ENCODE results near the gene MRGPRX2. TPM values are rescaled to one million over a fixed set of nuclear protein-coding genes. Genes with fewer than 3 reads are reported as not detected.

Gene MRGPRX2
- total and polyA plus RNA-seq, 10 of the 15 experiments (the other 5 are each of a cell fraction or from before 2014, with no cell fraction given), result 0.03 to 0.11 TPM; not detected in 8

GRCh38 chr11:19088791-19089190, 28.3 kb upstream of the MRGPRX2 start:
- H3K4me2 ChIP-seq (ENCODE audit: control insufficient read depth, insufficient read depth), result no peak overlapping the region
- no peak overlapping the region for H3K4me3 ChIP-seq
- ChIA-PET CTCF (interaction anchor here (1.7 to 3.3 kb wide), 2 partner anchors 12 to 18 kb away, joined by 4 to 13 read pairs; no protein-coding TSS in a partner anchor), RAD21 (ENCODE audit: unreplicated experiment) (no interaction called here), POLR2A (no interaction called here), SMC1A (ENCODE audit: uncharacterized antibody, unreplicated experiment) (interaction anchor here (0.8 to 1.5 kb wide), 2 partner anchors 11 to 13 kb away, joined by 4 to 5 read pairs; no protein-coding TSS in a partner anchor)
- no peaks in the 10 kb centered on the region for H3K4me1 ChIP-seq (ENCODE audit: control insufficient read depth, insufficient read depth, low read length)
- ATAC-seq, result no peak
- no peak overlapping the region for H3K9ac ChIP-seq (ENCODE audit: control insufficient read depth, insufficient read depth, low read length)
- no peak for FAIRE-seq
- in situ Hi-C loops (cut with MboI) (no loop called here), intact Hi-C loops (cut with micrococcal nuclease; ENCODE audit: unreplicated experiment) (no loop called here)
- no peaks in the 10 kb centered on the region for H3K36me3 ChIP-seq (ENCODE audit: control insufficient read depth in 2 of 2, insufficient read depth in 2 of 2, low read length in 1 of 2)
- TF ChIP-seq CEBPB (IDR thresholded peaks at IDR 0.05; ENCODE audit: borderline replicate concordance in 1 of 2, low read depth in 2 of 2, low read length in 2 of 2) (no peak), MYB (IDR thresholded peaks at IDR 0.05; ENCODE audit: borderline replicate concordance, low read depth, low read length) (no peak), USF1 (IDR thresholded peaks at IDR 0.05; ENCODE audit: borderline replicate concordance, extremely low read length, insufficient read depth, low read depth, low read length) (no peak)
- TF ChIP-seq, protein P1, sequence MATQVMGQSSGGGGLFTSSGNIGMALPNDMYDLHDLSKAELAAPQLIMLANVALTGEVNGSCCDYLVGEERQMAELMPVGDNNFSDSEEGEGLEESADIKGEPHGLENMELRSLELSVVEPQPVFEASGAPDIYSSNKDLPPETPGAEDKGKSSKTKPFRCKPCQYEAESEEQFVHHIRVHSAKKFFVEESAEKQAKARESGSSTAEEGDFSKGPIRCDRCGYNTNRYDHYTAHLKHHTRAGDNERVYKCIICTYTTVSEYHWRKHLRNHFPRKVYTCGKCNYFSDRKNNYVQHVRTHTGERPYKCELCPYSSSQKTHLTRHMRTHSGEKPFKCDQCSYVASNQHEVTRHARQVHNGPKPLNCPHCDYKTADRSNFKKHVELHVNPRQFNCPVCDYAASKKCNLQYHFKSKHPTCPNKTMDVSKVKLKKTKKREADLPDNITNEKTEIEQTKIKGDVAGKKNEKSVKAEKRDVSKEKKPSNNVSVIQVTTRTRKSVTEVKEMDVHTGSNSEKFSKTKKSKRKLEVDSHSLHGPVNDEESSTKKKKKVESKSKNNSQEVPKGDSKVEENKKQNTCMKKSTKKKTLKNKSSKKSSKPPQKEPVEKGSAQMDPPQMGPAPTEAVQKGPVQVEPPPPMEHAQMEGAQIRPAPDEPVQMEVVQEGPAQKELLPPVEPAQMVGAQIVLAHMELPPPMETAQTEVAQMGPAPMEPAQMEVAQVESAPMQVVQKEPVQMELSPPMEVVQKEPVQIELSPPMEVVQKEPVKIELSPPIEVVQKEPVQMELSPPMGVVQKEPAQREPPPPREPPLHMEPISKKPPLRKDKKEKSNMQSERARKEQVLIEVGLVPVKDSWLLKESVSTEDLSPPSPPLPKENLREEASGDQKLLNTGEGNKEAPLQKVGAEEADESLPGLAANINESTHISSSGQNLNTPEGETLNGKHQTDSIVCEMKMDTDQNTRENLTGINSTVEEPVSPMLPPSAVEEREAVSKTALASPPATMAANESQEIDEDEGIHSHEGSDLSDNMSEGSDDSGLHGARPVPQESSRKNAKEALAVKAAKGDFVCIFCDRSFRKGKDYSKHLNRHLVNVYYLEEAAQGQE (IDR thresholded peaks at IDR 0.05; ENCODE audit: low read depth, low read length), result no peak
- H2AFZ ChIP-seq (ENCODE audit: control insufficient read depth, low read depth, low read length), result no peak overlapping the region
- H4K20me1 ChIP-seq (ENCODE audit: control insufficient read depth, insufficient read depth), result no peaks in the 10 kb centered on the region
- no peak for DNase-seq (ENCODE audit: low read depth, low spot score)
- H3K27me3 ChIP-seq (replicated peaks in 1 of 2; ENCODE audit: control insufficient read depth in 2 of 2, insufficient read depth in 2 of 2, low read length in 1 of 2), result no peaks in the 10 kb centered on the region
- BruUV-seq (replicated peaks), result no TSS peak
- WGBS (ENCODE audit: insufficient coverage, insufficient replicate concordance, low lambda C conversion rate, missing lambda C conversion rate), result 46% methylated on average over 4 of the region's 4 CpGs
- H3K79me2 ChIP-seq (ENCODE audit: control insufficient read depth, insufficient read depth, low read length), result no peaks in the 10 kb centered on the region
- no peaks in the 10 kb centered on the region for H3K9me3 ChIP-seq (replicated peaks; ENCODE audit: control insufficient read depth, insufficient read depth, low read length)
- no peak overlapping the region for H3K27ac ChIP-seq (ENCODE audit: control insufficient read depth, insufficient read depth)

Data from GM12878 (cell line).